ENCODE measurements around the gene FOXE3.

DNA sequence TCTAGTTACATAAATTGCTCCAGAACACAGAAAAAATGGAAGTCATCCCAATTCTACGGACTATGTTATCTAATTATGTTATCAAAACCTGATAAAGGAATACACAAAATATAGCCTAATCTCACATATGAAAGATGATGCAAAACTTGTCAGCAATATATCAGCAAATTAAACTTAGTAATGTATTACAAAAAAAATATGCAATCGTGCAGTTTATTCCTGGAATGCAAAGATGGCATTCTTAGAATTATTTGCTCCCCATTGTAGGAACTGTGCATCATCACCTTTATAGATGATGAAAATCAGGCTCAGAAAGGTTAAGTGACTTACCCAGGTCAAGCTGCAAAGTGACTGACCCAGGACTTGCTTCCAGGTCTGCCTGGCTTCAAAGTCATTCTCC lies 7.8 kb downstream of the FOXE3 start:
- TF ChIP-seq, protein P1, sequence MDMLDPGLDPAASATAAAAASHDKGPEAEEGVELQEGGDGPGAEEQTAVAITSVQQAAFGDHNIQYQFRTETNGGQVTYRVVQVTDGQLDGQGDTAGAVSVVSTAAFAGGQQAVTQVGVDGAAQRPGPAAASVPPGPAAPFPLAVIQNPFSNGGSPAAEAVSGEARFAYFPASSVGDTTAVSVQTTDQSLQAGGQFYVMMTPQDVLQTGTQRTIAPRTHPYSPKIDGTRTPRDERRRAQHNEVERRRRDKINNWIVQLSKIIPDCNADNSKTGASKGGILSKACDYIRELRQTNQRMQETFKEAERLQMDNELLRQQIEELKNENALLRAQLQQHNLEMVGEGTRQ (IDR thresholded peaks at IDR 0.05; ENCODE audit: low read depth, low read length): no peak
- no peak for TF ChIP-seq POLR2A (IDR thresholded peaks at IDR 0.05; ENCODE audit: low read depth, low read length)
- TF ChIP-seq, protein P2, sequence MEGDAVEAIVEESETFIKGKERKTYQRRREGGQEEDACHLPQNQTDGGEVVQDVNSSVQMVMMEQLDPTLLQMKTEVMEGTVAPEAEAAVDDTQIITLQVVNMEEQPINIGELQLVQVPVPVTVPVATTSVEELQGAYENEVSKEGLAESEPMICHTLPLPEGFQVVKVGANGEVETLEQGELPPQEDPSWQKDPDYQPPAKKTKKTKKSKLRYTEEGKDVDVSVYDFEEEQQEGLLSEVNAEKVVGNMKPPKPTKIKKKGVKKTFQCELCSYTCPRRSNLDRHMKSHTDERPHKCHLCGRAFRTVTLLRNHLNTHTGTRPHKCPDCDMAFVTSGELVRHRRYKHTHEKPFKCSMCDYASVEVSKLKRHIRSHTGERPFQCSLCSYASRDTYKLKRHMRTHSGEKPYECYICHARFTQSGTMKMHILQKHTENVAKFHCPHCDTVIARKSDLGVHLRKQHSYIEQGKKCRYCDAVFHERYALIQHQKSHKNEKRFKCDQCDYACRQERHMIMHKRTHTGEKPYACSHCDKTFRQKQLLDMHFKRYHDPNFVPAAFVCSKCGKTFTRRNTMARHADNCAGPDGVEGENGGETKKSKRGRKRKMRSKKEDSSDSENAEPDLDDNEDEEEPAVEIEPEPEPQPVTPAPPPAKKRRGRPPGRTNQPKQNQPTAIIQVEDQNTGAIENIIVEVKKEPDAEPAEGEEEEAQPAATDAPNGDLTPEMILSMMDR (conservative IDR thresholded peaks at IDR 0.05; ENCODE audit: low read depth, low read length): no peak
